ENCODE results near the gene SMPDL3B. TPM values are rescaled to one million over a fixed set of nuclear protein-coding genes. Genes with fewer than 3 reads are reported as not detected.

The SMPDL3B gene
- total RNA-seq, 1 donor from 2014 or later: 0.64 TPM

GRCh38 chr1:27940297-27940696 lies 5.5 kb downstream of the SMPDL3B start:
- intact Hi-C loops (cut with micrococcal nuclease): loop anchor here (1.0 kb wide), 1 partner anchor 39 kb away; no protein-coding TSS in a partner anchor

- intact Hi-C loops (cut with micrococcal nuclease): loop anchor here (1.0 kb wide), 1 partner anchor 38 kb away; no protein-coding TSS in a partner anchor
Measured at GRCh38 chr1:27940870-27941560, 6.2 kb downstream of the SMPDL3B start.

- intact Hi-C loops (cut with micrococcal nuclease): no loop called here
Measured at GRCh38 chr1:27941671-27942540, 7.1 kb downstream of the SMPDL3B start.

GRCh38 chr1:27945020-27945419 lies 10.2 kb downstream of the SMPDL3B start:
- intact Hi-C loops (cut with micrococcal nuclease): no loop called here

- intact Hi-C loops (cut with micrococcal nuclease): no loop called here
Measured at GRCh38 chr1:27949027-27949426, 14.2 kb downstream of the SMPDL3B start.

GRCh38 chr1:27951396-27951795 lies 16.6 kb downstream of the SMPDL3B start:
- intact Hi-C loops (cut with micrococcal nuclease): no loop called here

GRCh38 chr1:27952147-27952546 lies 17.3 kb downstream of the SMPDL3B start:
- intact Hi-C loops (cut with micrococcal nuclease): no loop called here

- intact Hi-C loops (cut with micrococcal nuclease): no loop called here
Measured at GRCh38 chr1:27954186-27954585, 19.4 kb downstream of the SMPDL3B start.

GRCh38 chr1:27955076-27955475 lies 20.3 kb downstream of the SMPDL3B start:
- intact Hi-C loops (cut with micrococcal nuclease): no loop called here

GRCh38 chr1:27956761-27957160 lies 22.0 kb downstream of the SMPDL3B start:
- intact Hi-C loops (cut with micrococcal nuclease): no loop called here

GRCh38 chr1:27957655-27958054 lies 22.9 kb downstream of the SMPDL3B start:
- intact Hi-C loops (cut with micrococcal nuclease): no loop called here

- intact Hi-C loops (cut with micrococcal nuclease): no loop called here
Measured at GRCh38 chr1:27958513-27958912, 23.7 kb downstream of the SMPDL3B start.

GRCh38 chr1:27959792-27960603 lies 25.2 kb downstream of the SMPDL3B start, which contains the start of gene XKR8:
Gene XKR8 (plus strand): TSS chr1:27959973. CDS start chr1:27960070, 97 bp downstream.
- intact Hi-C loops (cut with micrococcal nuclease): no loop called here

GRCh38 chr1:27960762-27961645 lies 26.2 kb downstream of the SMPDL3B start:
- intact Hi-C loops (cut with micrococcal nuclease): no loop called here

- intact Hi-C loops (cut with micrococcal nuclease): no loop called here
Measured at GRCh38 chr1:27961646-27962221, 26.9 kb downstream of the SMPDL3B start.

- intact Hi-C loops (cut with micrococcal nuclease): no loop called here
Measured at GRCh38 chr1:27963393-27963792, 28.6 kb downstream of the SMPDL3B start.

- intact Hi-C loops (cut with micrococcal nuclease): no loop called here
Measured at GRCh38 chr1:27966402-27967105, 31.8 kb downstream of the SMPDL3B start.

- intact Hi-C loops (cut with micrococcal nuclease): no loop called here
Measured at GRCh38 chr1:27967106-27967883, 32.5 kb downstream of the SMPDL3B start.
